AG04449 (cell line): Measurements from ENCODE around the gene PUM1.
"Not testable (repeated sequence)": the region's sequence is repeated elsewhere in the genome, so short reads cannot be mapped to it uniquely, and the experiment has no call there.

Source experiments
- CTCF ChIA-PET: fragments of 350-600 bp; formaldehyde crosslinking; extraction: SDS; loops from one replicate; lab custom pipeline; 2021; ENCODE audit warnings: antibody characterized with exemption; lab: Yijun Ruan, JAX
- POLR2A ChIA-PET: fragments of 400-600, 350-600 bp; formaldehyde crosslinking; extraction: SDS; loops from one replicate; lab custom pipeline; 2020; ENCODE audit warnings: antibody characterized with exemption, inconsistent platforms; lab: Yijun Ruan, JAX
- DNase-seq: peaks from one replicate; pipeline ENCODE4 v3.0.0-alpha.2; 2010; ENCODE audit warnings: low read depth, low spot score
- H3K4me3 ChIP-seq: 2 replicates; pipeline ENCODE4 v1.5.1; 2011; ENCODE audit warnings: low read depth, mild to moderate bottlenecking, control low read depth, low read length
- TF ChIP-seq, protein P1 (sequence below): IDR thresholded peaks from one replicate; pipeline ENCODE4 v1.5.1; 2011; ENCODE audit warnings: mild to moderate bottlenecking, moderate library complexity, low read length, control low read depth, inconsistent platforms; ENCODE audit not compliant: insufficient read depth; ENCODE audit errors: missing control alignments

PUM1 gene

DNA sequence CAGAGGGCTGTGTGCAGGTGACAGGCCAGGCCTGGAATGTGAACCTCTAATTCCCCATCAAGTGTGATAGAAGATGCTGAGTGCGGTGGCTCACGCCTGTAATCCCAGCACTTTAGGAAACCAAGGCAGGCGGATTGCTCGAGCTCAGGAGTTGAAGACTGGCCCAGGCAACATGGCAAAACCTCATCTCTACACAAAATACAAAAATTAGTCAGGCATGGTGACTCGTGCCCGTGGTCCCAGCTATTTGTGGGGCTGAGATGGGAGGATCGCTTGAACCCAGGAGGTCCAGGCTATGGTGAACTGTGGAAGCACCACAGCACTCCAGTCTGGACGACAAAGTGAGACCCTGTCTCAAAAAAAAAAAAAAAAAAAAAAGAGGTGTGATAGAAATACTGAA is 40.1 kb upstream of the PUM1 start:
- TF ChIP-seq, protein P1, sequence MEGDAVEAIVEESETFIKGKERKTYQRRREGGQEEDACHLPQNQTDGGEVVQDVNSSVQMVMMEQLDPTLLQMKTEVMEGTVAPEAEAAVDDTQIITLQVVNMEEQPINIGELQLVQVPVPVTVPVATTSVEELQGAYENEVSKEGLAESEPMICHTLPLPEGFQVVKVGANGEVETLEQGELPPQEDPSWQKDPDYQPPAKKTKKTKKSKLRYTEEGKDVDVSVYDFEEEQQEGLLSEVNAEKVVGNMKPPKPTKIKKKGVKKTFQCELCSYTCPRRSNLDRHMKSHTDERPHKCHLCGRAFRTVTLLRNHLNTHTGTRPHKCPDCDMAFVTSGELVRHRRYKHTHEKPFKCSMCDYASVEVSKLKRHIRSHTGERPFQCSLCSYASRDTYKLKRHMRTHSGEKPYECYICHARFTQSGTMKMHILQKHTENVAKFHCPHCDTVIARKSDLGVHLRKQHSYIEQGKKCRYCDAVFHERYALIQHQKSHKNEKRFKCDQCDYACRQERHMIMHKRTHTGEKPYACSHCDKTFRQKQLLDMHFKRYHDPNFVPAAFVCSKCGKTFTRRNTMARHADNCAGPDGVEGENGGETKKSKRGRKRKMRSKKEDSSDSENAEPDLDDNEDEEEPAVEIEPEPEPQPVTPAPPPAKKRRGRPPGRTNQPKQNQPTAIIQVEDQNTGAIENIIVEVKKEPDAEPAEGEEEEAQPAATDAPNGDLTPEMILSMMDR, result no peak
- ChIA-PET CTCF (interaction anchor here (0.5 kb wide), 1 partner anchor 11 kb away, joined by 3 read pairs; no protein-coding TSS in a partner anchor), POLR2A (no interaction called here)
- DNase-seq, result no peak
- H3K4me3 ChIP-seq, result no peak overlapping the region

DNA sequence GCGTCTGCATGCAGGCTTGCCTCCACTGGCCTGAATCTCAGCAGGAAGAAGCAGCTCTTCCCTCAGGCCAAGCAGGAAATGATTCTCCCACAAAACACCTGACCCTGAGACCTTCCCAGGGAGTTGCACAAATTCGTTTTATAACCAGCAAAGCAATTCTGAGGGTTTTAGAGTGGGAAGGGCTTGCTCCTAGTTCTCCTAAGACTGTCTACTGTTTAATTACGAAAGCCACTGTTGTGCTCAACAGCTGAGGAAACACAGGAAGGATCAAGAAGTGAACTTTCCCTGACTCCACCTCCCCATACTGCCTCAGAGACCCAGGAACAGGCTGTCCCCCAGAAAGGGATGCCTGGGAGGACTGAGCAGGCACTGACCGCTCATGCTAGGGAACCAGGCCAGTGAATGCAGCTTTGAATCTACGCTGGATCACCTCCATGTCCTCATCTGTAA is 37.0 kb upstream of the PUM1 start:
- CTCF ChIA-PET, result no interaction called here
- TF ChIP-seq, protein P1, result no peak
- POLR2A ChIA-PET, result no interaction called here
- no peak for DNase-seq
- no peak overlapping the region for H3K4me3 ChIP-seq

DNA sequence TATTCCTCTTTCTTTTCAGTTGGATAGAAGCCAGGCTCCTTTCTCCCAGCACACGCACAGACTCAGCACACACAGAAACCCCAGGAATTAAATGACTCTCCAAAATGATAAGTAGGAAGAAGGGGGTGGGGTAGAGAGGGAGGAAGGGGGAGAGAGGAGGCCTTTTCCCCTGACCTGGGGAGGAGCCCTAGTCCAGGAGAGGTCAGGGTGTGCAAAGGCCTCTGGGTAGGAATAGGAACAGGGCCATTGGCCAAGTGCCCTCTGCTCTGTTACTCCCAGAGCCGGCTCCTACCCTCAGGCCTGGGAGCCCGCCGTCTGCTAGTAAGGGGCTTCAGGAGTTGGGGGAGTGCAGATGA is 35.6 kb upstream of the PUM1 start:
- POLR2A ChIA-PET, result no interaction called here
- DNase-seq, result no peak
- CTCF ChIA-PET, result no interaction called here
- H3K4me3 ChIP-seq, result no peak overlapping the region
- TF ChIP-seq, protein P1, result no peak

DNA sequence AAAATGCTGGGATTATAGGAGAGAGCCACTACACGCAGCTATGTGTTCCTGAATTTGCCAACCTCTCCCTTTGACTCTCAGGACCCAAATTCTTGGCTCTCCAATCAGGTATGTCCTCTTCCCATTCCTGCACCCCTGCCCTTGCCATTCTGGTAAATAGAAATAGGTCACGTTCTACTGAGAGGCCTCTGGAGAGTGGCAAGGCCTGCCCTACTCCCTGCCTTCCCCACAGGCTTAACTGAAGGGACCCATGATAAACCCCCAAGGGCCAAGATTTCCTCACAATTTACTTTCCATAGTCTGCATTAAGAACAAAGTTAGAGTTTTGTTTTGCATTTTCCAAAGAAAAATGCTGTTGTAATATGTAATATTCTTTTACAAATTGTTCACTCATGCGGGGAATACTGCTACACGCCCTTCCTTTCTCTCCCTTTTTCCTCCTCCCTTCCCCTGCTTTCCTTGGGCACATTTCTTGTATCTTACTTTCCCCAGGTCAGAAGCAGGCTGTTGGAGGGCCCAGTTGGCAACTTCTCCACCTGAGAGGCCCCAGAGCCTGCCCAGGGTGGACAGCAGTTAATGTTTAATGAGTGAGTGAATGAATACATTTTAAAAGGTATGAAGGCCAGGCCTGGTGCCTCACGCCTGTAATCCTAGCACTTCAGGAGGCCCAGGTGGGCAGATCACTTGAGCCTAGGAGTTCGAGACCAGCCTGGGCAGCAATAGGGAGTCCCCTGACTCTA is 33.9 kb upstream of the PUM1 start:
- ChIA-PET POLR2A (no interaction called here), CTCF (no interaction called here)
- TF ChIP-seq, protein P1, result no peak
- H3K4me3 ChIP-seq, result no peak overlapping the region
- no peak for DNase-seq

DNA sequence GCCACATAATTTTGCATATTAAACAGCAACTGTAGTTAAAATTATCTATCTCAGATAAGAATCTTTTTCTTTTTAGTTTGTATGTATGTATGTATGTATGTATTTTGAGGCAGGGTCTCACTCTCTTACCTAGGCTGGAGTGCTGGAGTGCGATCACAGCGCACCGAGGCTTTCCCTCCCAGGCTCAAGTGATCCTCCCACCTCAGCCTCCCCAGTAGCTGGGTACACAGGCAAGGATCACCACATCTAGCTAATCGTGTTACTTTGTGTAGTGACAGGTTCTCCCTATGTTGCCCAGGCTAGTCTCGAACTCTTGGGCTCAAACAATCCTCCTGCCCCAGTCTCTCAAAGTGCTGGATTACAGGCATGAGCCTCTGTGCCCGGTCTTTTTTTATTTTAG is 30.5 kb upstream of the PUM1 start:
- H3K4me3 ChIP-seq, result no peak overlapping the region
- ChIA-PET CTCF (no interaction called here), POLR2A (no interaction called here)
- TF ChIP-seq, protein P1, result no peak
- DNase-seq, result no peak

DNA sequence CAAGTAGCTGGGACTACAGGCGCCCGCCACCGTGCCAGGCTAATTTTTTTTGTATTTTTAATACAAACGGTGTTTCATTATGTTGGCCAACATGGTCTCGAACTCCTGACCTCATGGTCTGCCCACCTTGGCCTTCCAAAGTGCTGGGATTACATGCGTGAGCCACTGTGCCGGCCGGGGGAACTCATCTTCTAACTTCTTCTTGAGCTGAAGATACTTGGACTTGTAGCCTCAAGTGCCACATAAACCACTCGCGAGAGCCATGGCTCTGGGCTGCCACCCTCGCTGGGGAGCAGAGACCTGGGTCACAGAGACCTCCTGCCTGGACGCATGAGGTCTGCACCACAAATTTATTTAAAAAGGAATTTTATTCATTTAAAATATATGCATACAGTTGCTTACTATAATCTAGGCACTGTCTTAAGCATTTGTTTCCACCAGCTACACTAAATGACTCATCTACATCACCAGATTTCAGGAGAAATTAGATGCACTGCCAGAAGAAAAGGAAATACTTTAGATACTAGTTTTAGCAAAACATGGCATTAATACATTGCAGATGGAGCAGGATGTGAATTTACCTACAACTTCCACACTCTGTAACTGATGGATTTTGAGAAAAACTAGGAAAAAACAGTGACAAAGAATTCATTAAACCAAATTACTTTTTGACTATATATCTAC is 29.9 kb upstream of the PUM1 start:
- TF ChIP-seq, protein P1, result no peak
- DNase-seq, result no peak
- no peak overlapping the region for H3K4me3 ChIP-seq
- CTCF ChIA-PET, result interaction anchor here (1.0 kb wide), 1 partner anchor 32 kb away, joined by 3 read pairs; no protein-coding TSS in a partner anchor
- POLR2A ChIA-PET, result no interaction called here

DNA sequence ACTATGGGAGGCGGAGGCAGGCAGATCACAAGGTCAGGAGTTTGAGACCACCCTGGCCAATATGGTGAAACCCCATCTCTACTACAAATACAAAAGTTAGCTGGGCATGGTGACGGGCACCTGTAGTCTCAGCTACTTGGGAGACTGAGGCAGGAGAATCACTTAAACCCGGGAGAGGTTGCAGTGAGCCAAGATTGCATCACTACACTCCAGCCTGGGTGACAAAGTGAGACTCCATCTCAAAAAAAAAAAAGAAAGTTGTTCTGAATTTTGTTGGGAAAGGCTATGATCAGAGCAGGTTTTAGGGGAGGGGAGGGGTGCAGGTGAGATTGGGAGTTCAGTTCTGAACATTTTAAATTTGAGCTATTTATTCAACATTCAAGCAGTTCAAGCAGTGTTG is 22.6 kb upstream of the PUM1 start:
- CTCF ChIA-PET, POLR2A ChIA-PET, DNase-seq, H3K4me3 ChIP-seq: not testable (repeated sequence)
